Liver (tissue), 9 donors: ENCODE data around the gene DGKH. TPM values are rescaled to one million over a fixed set of nuclear protein-coding genes. Genes with fewer than 3 reads are reported as not detected.

ENCODE experiments used
- DNase-seq: peaks from one replicate; pipeline ENCODE4 v3.0.0-alpha.2; 2017; ENCODE audit warnings: low spot score
- H3K27ac ChIP-seq, 2 donors: one replicate each; pipeline ENCODE4 v1.7.0; 2013; ENCODE audit warnings: inconsistent platforms in 2 of 2, low read length in 2 of 2, control low read depth in 1 of 2, low read depth in 1 of 2, mild to moderate bottlenecking in 1 of 2
- H3K27me3 ChIP-seq, 4 donors: one replicate each; pipeline versions ENCODE4 v1.6.1 to v1.7.0; 2013; ENCODE audit warnings: low read length in 3 of 4, inconsistent platforms in 1 of 4, mild to moderate bottlenecking in 1 of 4, moderate library complexity in 1 of 4; ENCODE audit not compliant: control insufficient read depth in 4 of 4, insufficient read depth in 4 of 4
- H3K36me3 ChIP-seq, 4 donors: one replicate each; pipeline versions ENCODE4 v1.6.1 to v1.7.0; 2013; ENCODE audit warnings: low read length in 3 of 4, mild to moderate bottlenecking in 3 of 4, low read depth in 1 of 4, moderate library complexity in 1 of 4; ENCODE audit not compliant: control insufficient read depth in 4 of 4, insufficient read depth in 3 of 4
- H3K4me1 ChIP-seq, 4 donors: one replicate each; pipeline versions ENCODE4 v1.6.1 to v1.7.0; 2013; ENCODE audit warnings: low read length in 3 of 4, mild to moderate bottlenecking in 3 of 4, moderate library complexity in 1 of 4; ENCODE audit not compliant: control insufficient read depth in 4 of 4, insufficient read depth in 4 of 4
- H3K4me3 ChIP-seq, 3 donors: one replicate each; pipeline versions ENCODE4 v1.6.1 to v1.7.0; 2013; ENCODE audit warnings: low read length in 3 of 3, control low read depth in 1 of 3, low read depth in 1 of 3, mild to moderate bottlenecking in 1 of 3
- H3K9ac ChIP-seq, 2 donors: one replicate each; pipeline ENCODE4 v1.7.0; 2013; ENCODE audit warnings: low read length in 2 of 2, mild to moderate bottlenecking in 2 of 2, moderate library complexity in 2 of 2, control low read depth in 1 of 2, low read depth in 1 of 2
- H3K9me3 ChIP-seq, 4 donors: one replicate each; pipeline versions ENCODE4 v1.6.1 to v1.7.0; 2013; ENCODE audit warnings: low read length in 3 of 4; ENCODE audit not compliant: control insufficient read depth in 4 of 4
- ATF3 ChIP-seq: IDR thresholded peaks from 2 replicates; pipeline ENCODE4 v1.6.1; 2016; ENCODE audit warnings: antibody characterized with exemption
- CTCF ChIP-seq: fragments of 150-350 bp; IDR thresholded peaks from 2 replicates; pipeline ENCODE4 v1.5.1; 2017; ENCODE audit warnings: improper control_type of control experiment, low read depth, low read length; ENCODE audit not compliant: missing input control
- EGR1 ChIP-seq, 2 donors: IDR thresholded peaks; 2 replicates each; pipeline ENCODE4 v1.6.1; 2016 to 2018; ENCODE audit warnings: antibody characterized with exemption in 2 of 2, low read depth in 2 of 2
- FOXA1 ChIP-seq: IDR thresholded peaks from 2 replicates; pipeline ENCODE4 v1.6.1; 2016; ENCODE audit warnings: antibody characterized with exemption
- FOXA2 ChIP-seq: IDR thresholded peaks from 2 replicates; pipeline ENCODE4 v1.6.1; 2016; ENCODE audit warnings: antibody characterized with exemption
- GABPA ChIP-seq, 2 donors: IDR thresholded peaks in 1 of 2; conservative IDR thresholded peaks in 1 of 2; 2 replicates each; pipeline ENCODE4 v1.6.1; 2016; ENCODE audit warnings: antibody characterized with exemption in 2 of 2, mild to moderate bottlenecking in 1 of 2, moderate library complexity in 1 of 2
- HNF4A ChIP-seq, 2 donors: conservative IDR thresholded peaks; 2 replicates each; pipeline ENCODE4 v1.6.1; 2016; ENCODE audit warnings: antibody characterized with exemption in 2 of 2, mild to moderate bottlenecking in 2 of 2
- HNF4G ChIP-seq: IDR thresholded peaks from 2 replicates; pipeline ENCODE4 v1.6.1; 2016; ENCODE audit warnings: antibody characterized with exemption
- JUND ChIP-seq, 2 donors: IDR thresholded peaks; 2 replicates each; pipeline ENCODE4 v1.6.1; 2016; ENCODE audit warnings: antibody characterized with exemption in 2 of 2
- NR2F2 ChIP-seq: IDR thresholded peaks from 2 replicates; pipeline ENCODE4 v1.6.1; 2016; ENCODE audit warnings: antibody characterized with exemption
- RAD21 ChIP-seq, 2 donors: IDR thresholded peaks; 2 replicates each; pipeline ENCODE4 v1.6.1; 2016; ENCODE audit warnings: antibody characterized with exemption in 2 of 2, mild to moderate bottlenecking in 2 of 2
- RXRA ChIP-seq, 2 donors: IDR thresholded peaks; 2 replicates each; pipeline ENCODE4 v1.6.1; 2017 to 2018; ENCODE audit warnings: antibody characterized with exemption in 2 of 2, mild to moderate bottlenecking in 1 of 2
- SP1 ChIP-seq: IDR thresholded peaks from 2 replicates; pipeline ENCODE4 v1.6.1; 2018; ENCODE audit warnings: antibody characterized with exemption, mild to moderate bottlenecking
- TAF1 ChIP-seq: conservative IDR thresholded peaks from 2 replicates; pipeline ENCODE4 v1.6.1; 2016; ENCODE audit warnings: antibody characterized with exemption, mild to moderate bottlenecking
- YY1 ChIP-seq: IDR thresholded peaks from 2 replicates; pipeline ENCODE4 v1.6.1; 2016; ENCODE audit warnings: antibody characterized with exemption, mild to moderate bottlenecking
- WGBS: extraction: QIAGEN DNeasy Blood & Tissue Kit; methylation state at CpG from one replicate; pipeline ENCODE4 v1.1.7; 2013; 5-methylcytosine and 5-hydroxymethylcytosine counted together
- polyA plus RNA-seq, 2 donors: library from polyadenylated mRNA; stranded (reverse) in 1 of 2; unstranded in 1 of 2; fragments of 200-250 nt in 1 of 2; fragments of >200 nt in 1 of 2; fragmentation: Nextera tagmentation in 1 of 2; extraction: Ambion mirVana in 1 of 2; gene quantifications; one replicate each; pipeline versions ENCODE4 v1.2.1 to v1.2.3, GENCODE V29; 2013 to 2015
- total RNA-seq, 2 donors: library from RNA; depleted of rRNA; stranded (reverse); fragments of >200 nt; gene quantifications; one replicate each; pipeline ENCODE4 v1.2.3, GENCODE V29; 2014
- TF ChIP-seq, protein P1 (sequence below): IDR thresholded peaks from 2 replicates; pipeline ENCODE4 v1.6.1; 2016; ENCODE audit warnings: antibody characterized with exemption
- TF ChIP-seq, protein P2 (sequence below): IDR thresholded peaks from 2 replicates; pipeline ENCODE4 v1.6.1; 2016; ENCODE audit warnings: antibody characterized with exemption
- donor health status: healthy.
- donor health status: healthy.
- donor health status: healthy.
- donor health status: healthy.
- donor health status: healthy.

DGKH gene
- total and polyA plus RNA-seq, 4 donors, result 0.25 to 3.7 (median 0.97) TPM

DNA sequence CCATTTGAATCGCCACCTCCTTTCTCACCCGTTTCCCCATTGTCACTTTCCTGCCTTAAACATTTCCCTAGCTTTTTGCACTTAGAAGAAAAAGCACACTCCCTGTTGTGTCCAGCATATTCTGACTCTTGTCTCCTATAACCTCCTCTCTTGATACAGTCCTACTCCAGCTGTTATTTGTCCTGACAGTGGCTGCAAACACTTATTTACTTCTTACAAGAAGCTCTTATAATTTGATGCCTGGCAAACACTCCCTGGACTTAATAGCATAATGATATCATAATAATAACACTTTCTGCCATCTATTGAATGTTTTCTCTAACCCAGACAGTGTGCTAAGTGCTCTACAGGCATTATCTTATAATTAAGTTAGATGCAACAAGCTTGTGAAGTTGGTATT is 76.6 kb downstream of the DGKH start:
- no peak overlapping the region for H3K27ac ChIP-seq
- H3K9ac ChIP-seq, result no peak overlapping the region
- H3K9me3 ChIP-seq, result no peaks in the 10 kb centered on the region
- no peak for TF ChIP-seq YY1
- H3K4me1 ChIP-seq, result peaks cover 0 to 1% (median 0%) of the 10 kb centered on the region in 4 donors
- DNase-seq, result no peak
- WGBS, result 89% methylated on average over 2 of the region's 2 CpGs
- H3K36me3 ChIP-seq, result no peaks in the 10 kb centered on the region
- no peaks in the 10 kb centered on the region for H3K27me3 ChIP-seq
- H3K4me3 ChIP-seq, result no peak overlapping the region

GRCh38 chr13:42127047-42127446 is 78.6 kb downstream of the DGKH start:
- no peak overlapping the region for H3K27ac ChIP-seq
- no peak for DNase-seq
- H3K4me1 ChIP-seq, result peaks cover 0 to 1% (median 0%) of the 10 kb centered on the region in 4 donors
- WGBS, result 97% methylated on average over 3 of the region's 3 CpGs
- H3K9me3 ChIP-seq, result no peaks in the 10 kb centered on the region
- no peak overlapping the region for H3K4me3 ChIP-seq
- no peaks in the 10 kb centered on the region for H3K27me3 ChIP-seq
- H3K36me3 ChIP-seq, result no peaks in the 10 kb centered on the region
- no peak for TF ChIP-seq SP1
- no peak for TF ChIP-seq HNF4A (conservative IDR thresholded peaks at IDR 0.05)
- TF ChIP-seq YY1, result no peak
- no peak for TF ChIP-seq EGR1 (IDR thresholded peaks at IDR 0.05; ENCODE audit: low read depth in 2 of 2)
- TF ChIP-seq FOXA1, result no peak
- TF ChIP-seq HNF4G, result no peak
- no peak for TF ChIP-seq TAF1
- TF ChIP-seq, protein P1, sequence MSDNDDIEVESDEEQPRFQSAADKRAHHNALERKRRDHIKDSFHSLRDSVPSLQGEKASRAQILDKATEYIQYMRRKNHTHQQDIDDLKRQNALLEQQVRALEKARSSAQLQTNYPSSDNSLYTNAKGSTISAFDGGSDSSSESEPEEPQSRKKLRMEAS, result no peak
- TF ChIP-seq FOXA2, result no peak
- TF ChIP-seq, protein P2, sequence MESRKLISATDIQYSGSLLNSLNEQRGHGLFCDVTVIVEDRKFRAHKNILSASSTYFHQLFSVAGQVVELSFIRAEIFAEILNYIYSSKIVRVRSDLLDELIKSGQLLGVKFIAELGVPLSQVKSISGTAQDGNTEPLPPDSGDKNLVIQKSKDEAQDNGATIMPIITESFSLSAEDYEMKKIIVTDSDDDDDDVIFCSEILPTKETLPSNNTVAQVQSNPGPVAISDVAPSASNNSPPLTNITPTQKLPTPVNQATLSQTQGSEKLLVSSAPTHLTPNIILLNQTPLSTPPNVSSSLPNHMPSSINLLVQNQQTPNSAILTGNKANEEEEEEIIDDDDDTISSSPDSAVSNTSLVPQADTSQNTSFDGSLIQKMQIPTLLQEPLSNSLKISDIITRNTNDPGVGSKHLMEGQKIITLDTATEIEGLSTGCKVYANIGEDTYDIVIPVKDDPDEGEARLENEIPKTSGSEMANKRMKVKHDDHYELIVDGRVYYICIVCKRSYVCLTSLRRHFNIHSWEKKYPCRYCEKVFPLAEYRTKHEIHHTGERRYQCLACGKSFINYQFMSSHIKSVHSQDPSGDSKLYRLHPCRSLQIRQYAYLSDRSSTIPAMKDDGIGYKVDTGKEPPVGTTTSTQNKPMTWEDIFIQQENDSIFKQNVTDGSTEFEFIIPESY, result no peak
- no peak for TF ChIP-seq CTCF
- no peak for TF ChIP-seq ATF3
- no peak for TF ChIP-seq RAD21 (IDR thresholded peaks at IDR 0.05)
- no peak for TF ChIP-seq NR2F2
- no peak for TF ChIP-seq GABPA (IDR thresholded peaks at IDR 0.05 in 1 of 2, conservative IDR thresholded peaks at IDR 0.05 in 1 of 2)
- no peak for TF ChIP-seq RXRA (IDR thresholded peaks at IDR 0.05)
- no peak for TF ChIP-seq JUND (IDR thresholded peaks at IDR 0.05)
- H3K9ac ChIP-seq, result no peak overlapping the region

GRCh38 chr13:42129033-42129432 is 80.6 kb downstream of the DGKH start:
- no peak for DNase-seq
- WGBS, result 93% methylated on average over 3 of the region's 3 CpGs
- Histone ChIP-seq H3K27me3 (no peaks in the 10 kb centered on the region), H3K9me3 (no peaks in the 10 kb centered on the region), H3K4me3 (no peak overlapping the region), H3K9ac (no peak overlapping the region), H3K4me1 (peaks cover 0 to 1% (median 0%) of the 10 kb centered on the region in 4 donors), H3K36me3 (no peaks in the 10 kb centered on the region), H3K27ac (no peak overlapping the region)
- TF ChIP-seq JUND (IDR thresholded peaks at IDR 0.05), result no peak
